C4-2B (cell line): ENCODE data around the gene ITGA6.

Source experiments
- CTCF ChIP-seq: fragments of 450-650 bp; conservative IDR thresholded peaks from 2 replicates; pipeline ENCODE4 v1.5.1; 2017; ENCODE audit warnings: mild to moderate bottlenecking
- ZFX ChIP-seq: fragments of 450-650 bp; IDR thresholded peaks from 2 replicates; pipeline ENCODE4 v1.6.1; 2017

- TF ChIP-seq CTCF (no peak), ZFX (no peak)
Measured at GRCh38 chr2:172404824-172405223, 22.6 kb upstream of the ITGA6 start.
